Type B pancreatic cell (in vitro differentiated cells): ENCODE measurements around the gene CUEDC1. TPM values are rescaled to one million over a fixed set of nuclear protein-coding genes. Genes with fewer than 3 reads are reported as not detected.

Experiments used
- DNase-seq: peaks from one replicate; pipeline ENCODE4 v3.0.0; 2021; ENCODE audit warnings: mixed read lengths; ENCODE audit not compliant: unreplicated experiment; ENCODE audit errors: extremely low spot score
- H3K27ac Mint-ChIP-seq: 2 replicates; pipeline ENCODE4 v1.8.0; 2021; ENCODE audit warnings: mild to moderate bottlenecking, mixed read lengths
- H3K27me3 Mint-ChIP-seq: 2 replicates; pipeline ENCODE4 v1.8.0; 2021; ENCODE audit warnings: mixed read lengths
- H3K36me3 Mint-ChIP-seq: 2 replicates; pipeline ENCODE4 v1.8.0; 2021; ENCODE audit warnings: mixed read lengths
- H3K4me1 Mint-ChIP-seq: one replicate; pipeline ENCODE4 v1.8.0; 2021; ENCODE audit warnings: mixed read lengths; ENCODE audit not compliant: unreplicated experiment
- H3K4me3 Mint-ChIP-seq: 2 replicates; pipeline ENCODE4 v1.8.0; 2021; ENCODE audit warnings: mild to moderate bottlenecking, mixed read lengths
- H3K9me3 Mint-ChIP-seq: 2 replicates; pipeline ENCODE4 v1.8.0; 2021; ENCODE audit warnings: mixed read lengths
- CTCF ChIP-seq: fragments of 200-600 bp; sonication (generic); conservative IDR thresholded peaks from 2 replicates; pipeline ENCODE4 v1.5.0; 2021; ENCODE audit warnings: antibody characterized with exemption, mild to moderate bottlenecking
- total RNA-seq: library from RNA; stranded (reverse); gene quantifications from 2 replicates; pipeline ENCODE4 v1.2.1, GENCODE V29; 2021; ENCODE audit warnings: low replicate concordance

Gene CUEDC1
- total RNA-seq, 1 donor from 2014 or later, result 31.3 TPM

GRCh38 chr17:57993471-57994365 lies 38.5 kb upstream of the CUEDC1 start:
- H3K4me3 Mint-ChIP-seq, result no peak overlapping the region
- H3K27me3 Mint-ChIP-seq, result peaks cover 1% of the 10 kb centered on the region
- H3K9me3 Mint-ChIP-seq, result no peaks in the 10 kb centered on the region
- DNase-seq, result no peak
- H3K4me1 Mint-ChIP-seq, result peaks cover 50% of the 10 kb centered on the region
- TF ChIP-seq CTCF, result no peak
- H3K36me3 Mint-ChIP-seq, result peaks cover 3% of the 10 kb centered on the region
- peak overlapping the region; percentile 44 for H3K27ac Mint-ChIP-seq

GRCh38 chr17:57991537-57991936 lies 36.3 kb upstream of the CUEDC1 start:
- H3K36me3 Mint-ChIP-seq, result peaks cover 3% of the 10 kb centered on the region
- peaks cover 3% of the 10 kb centered on the region for H3K27me3 Mint-ChIP-seq
- TF ChIP-seq CTCF, result no peak
- H3K27ac Mint-ChIP-seq, result no peak overlapping the region
- peaks cover 57% of the 10 kb centered on the region for H3K4me1 Mint-ChIP-seq
- no peak for DNase-seq
- no peak overlapping the region for H3K4me3 Mint-ChIP-seq
- no peaks in the 10 kb centered on the region for H3K9me3 Mint-ChIP-seq

GRCh38 chr17:57990037-57990436 lies 34.8 kb upstream of the CUEDC1 start:
- Mint-ChIP-seq H3K27ac (peak overlapping the region; percentile 96), H3K4me3 (peak overlapping the region; percentile 95), H3K4me1 (peaks cover 58% of the 10 kb centered on the region), H3K36me3 (no peaks in the 10 kb centered on the region), H3K9me3 (no peaks in the 10 kb centered on the region), H3K27me3 (peaks cover 3% of the 10 kb centered on the region)
- TF ChIP-seq CTCF, result no peak
- DNase-seq, result no peak

GRCh38 chr17:57988301-57989250 lies 33.4 kb upstream of the CUEDC1 start:
- peaks cover 61% of the 10 kb centered on the region for H3K4me1 Mint-ChIP-seq
- peaks cover 3% of the 10 kb centered on the region for H3K27me3 Mint-ChIP-seq
- peak overlapping the region; percentile 95 for H3K4me3 Mint-ChIP-seq
- no peak for TF ChIP-seq CTCF
- H3K27ac Mint-ChIP-seq, result peak overlapping the region; percentile 96
- no peaks in the 10 kb centered on the region for H3K9me3 Mint-ChIP-seq
- peaks cover 6% of the 10 kb centered on the region for H3K36me3 Mint-ChIP-seq
- no peak for DNase-seq

- Mint-ChIP-seq H3K9me3 (no peaks in the 10 kb centered on the region), H3K36me3 (peaks cover 7% of the 10 kb centered on the region), H3K4me3 (peak within 1 kb of the TSS; percentile 95), H3K27me3 (peaks cover 3% of the 10 kb centered on the region), H3K4me1 (peaks cover 62% of the 10 kb centered on the region), H3K27ac (peak within 1 kb of the TSS; percentile 96)
- DNase-seq, result peak; percentile 87
- TF ChIP-seq CTCF, result no peak
These were observed 32.5 kb upstream of the CUEDC1 start, which contains the start of gene VEZF1 for GRCh38 chr17:57987581-57988300. Gene VEZF1 (minus strand): TSS chr17:57988254. CDS start chr17:57988111, 143 bp downstream.
